Neural cell (in vitro differentiated cells): Measurements from ENCODE around the gene CRAT. TPM values are rescaled to one million over a fixed set of nuclear protein-coding genes. Genes with fewer than 3 reads are reported as not detected.

Experiments
- H2AFZ ChIP-seq: fragments of 200-600, 300-800 bp; sonication (generic), shearing (Covaris generic); 2 replicates; pipeline ENCODE4 v1.6.0; 2014; ENCODE audit warnings: low read depth, mild to moderate bottlenecking, antibody characterized with exemption, low read length, moderate library complexity
- H3F3A ChIP-seq: fragments of 200-600 bp; shearing (Covaris generic); 2 replicates; pipeline ENCODE4 v1.6.1; 2016; ENCODE audit warnings: mild to moderate bottlenecking, moderate library complexity, mixed read lengths, antibody characterized with exemption, low read length; ENCODE audit not compliant: insufficient read depth, poor library complexity, severe bottlenecking
- H3K27ac ChIP-seq: fragments of 200-600, 300-800 bp; sonication (generic), shearing (Covaris generic); 2 replicates; pipeline ENCODE4 v1.5.1; 2014; ENCODE audit warnings: mild to moderate bottlenecking, low read length, moderate library complexity
- H3K27me3 ChIP-seq: fragments of 300-800, 200-600 bp; sonication (generic), shearing (Covaris generic); 2 replicates; pipeline ENCODE4 v1.6.0; 2014; ENCODE audit warnings: mild to moderate bottlenecking, low read depth, low read length, moderate library complexity; ENCODE audit not compliant: insufficient read depth
- H3K36me3 ChIP-seq: fragments of 300-800, 200-600 bp; sonication (generic), shearing (Covaris generic); 2 replicates; pipeline ENCODE4 v1.5.1; 2014; ENCODE audit warnings: mild to moderate bottlenecking, antibody characterized with exemption, low read length, moderate library complexity; ENCODE audit not compliant: insufficient read depth
- H3K4me2 ChIP-seq: fragments of 300-800, 200-600 bp; sonication (generic), shearing (Covaris generic); 2 replicates; pipeline ENCODE4 v1.6.0; 2014; ENCODE audit warnings: mild to moderate bottlenecking, low read length
- H3K4me3 ChIP-seq: fragments of 300-800, 200-600 bp; sonication (generic), shearing (Covaris generic); 2 replicates; pipeline ENCODE4 v1.5.1; 2014; ENCODE audit warnings: mild to moderate bottlenecking, low read length, moderate library complexity
- H3K79me2 ChIP-seq: fragments of 200-600 bp; shearing (Covaris generic); replicated peaks from 2 replicates; pipeline ENCODE4 v1.6.0; 2014; ENCODE audit warnings: mild to moderate bottlenecking, low read length, moderate library complexity; ENCODE audit not compliant: insufficient read depth
- H3K9ac ChIP-seq: fragments of 300-800, 200-600 bp; sonication (generic), shearing (Covaris generic); 2 replicates; pipeline ENCODE4 v1.6.1; 2016; ENCODE audit warnings: mild to moderate bottlenecking, low read length, mixed read lengths
- H3K9me2 ChIP-seq: fragments of 200-600 bp; shearing (Covaris generic); 2 replicates; pipeline ENCODE4 v1.6.1; 2016; ENCODE audit warnings: mild to moderate bottlenecking, low read length, mixed read lengths; ENCODE audit not compliant: insufficient read depth
- H3K9me3 ChIP-seq: fragments of 200-600, 300-800 bp; sonication (generic), shearing (Covaris generic); 2 replicates; pipeline ENCODE4 v1.6.1; 2016; ENCODE audit warnings: mild to moderate bottlenecking, mixed run types, low read length, moderate library complexity, mixed read lengths
- H4K20me1 ChIP-seq: fragments of 200-600 bp; shearing (Covaris generic); 2 replicates; pipeline ENCODE4 v1.6.1; 2016; ENCODE audit warnings: mild to moderate bottlenecking, mixed run types; ENCODE audit not compliant: insufficient read depth
- CTCF ChIP-seq: fragments of 450-650 bp; IDR thresholded peaks from 2 replicates; pipeline ENCODE4 v1.5.1; 2014; ENCODE audit warnings: antibody characterized with exemption, mild to moderate bottlenecking, moderate library complexity; ENCODE audit not compliant: poor library complexity, severe bottlenecking
- EP300 ChIP-seq: fragments of 450-650 bp; conservative IDR thresholded peaks from 2 replicates; pipeline ENCODE4 v1.6.1; 2014; ENCODE audit warnings: antibody characterized with exemption, mild to moderate bottlenecking, moderate library complexity; ENCODE audit not compliant: poor library complexity, severe bottlenecking
- EZH2 ChIP-seq: fragments of 200-600, 300-800 bp; shearing (Covaris generic), sonication (generic); IDR thresholded peaks from 2 replicates; pipeline ENCODE4 v1.6.1; 2014; ENCODE audit warnings: antibody characterized with exemption, low read length, borderline replicate concordance, mild to moderate bottlenecking; ENCODE audit not compliant: insufficient read depth, poor library complexity, severe bottlenecking
- MXI1 ChIP-seq: fragments of 450-650 bp; conservative IDR thresholded peaks from 2 replicates; pipeline ENCODE4 v1.6.1; 2014; ENCODE audit warnings: antibody characterized with exemption, mild to moderate bottlenecking; ENCODE audit not compliant: poor library complexity, severe bottlenecking
- RAD21 ChIP-seq: fragments of 450-650 bp; conservative IDR thresholded peaks from 2 replicates; pipeline ENCODE4 v1.6.1; 2014; ENCODE audit warnings: antibody characterized with exemption, mild to moderate bottlenecking, moderate library complexity
- REST ChIP-seq: IDR thresholded peaks from 2 replicates; pipeline ENCODE4 v1.6.1; 2012; ENCODE audit warnings: borderline replicate concordance
- TAF1 ChIP-seq: IDR thresholded peaks from 2 replicates; pipeline ENCODE4 v1.6.1; 2012; ENCODE audit warnings: low read depth
- polyA plus RNA-seq: library from polyadenylated mRNA; depleted of rRNA; stranded (reverse); fragments of >200 nt; gene quantifications from 2 replicates; pipeline ENCODE4 v1.2.3, GENCODE V29; 2014

Gene CRAT
- polyA plus RNA-seq, 1 donor from 2014 or later, result 14.3 TPM

- no peak overlapping the region for H3K9ac ChIP-seq
- H3K9me2 ChIP-seq, result no peaks in the 10 kb centered on the region
- TF ChIP-seq REST (no peak), CTCF (no peak), TAF1 (no peak), EZH2 (no peak)
- no peaks in the 10 kb centered on the region for H3F3A ChIP-seq
- H2AFZ ChIP-seq, result no peak overlapping the region
- no peaks in the 10 kb centered on the region for H3K9me3 ChIP-seq
- H3K4me3 ChIP-seq, result no peak overlapping the region
- no peaks in the 10 kb centered on the region for H4K20me1 ChIP-seq
- no peaks in the 10 kb centered on the region for H3K79me2 ChIP-seq
- H3K36me3 ChIP-seq, result no peaks in the 10 kb centered on the region
- no peak overlapping the region for H3K27ac ChIP-seq
- no peaks in the 10 kb centered on the region for H3K27me3 ChIP-seq
- no peak overlapping the region for H3K4me2 ChIP-seq
These were observed 46.1 kb downstream of the CRAT start for GRCh38 chr9:129064499-129064908.

GRCh38 chr9:129063061-129063460 lies 47.5 kb downstream of the CRAT start:
- no peak overlapping the region for H3K4me3 ChIP-seq
- no peak for TF ChIP-seq CTCF
- no peak for TF ChIP-seq TAF1
- no peak for TF ChIP-seq MXI1
- TF ChIP-seq RAD21, result no peak
- TF ChIP-seq EP300, result no peak
- no peak for TF ChIP-seq EZH2
- H3K9me3 ChIP-seq, result no peaks in the 10 kb centered on the region

More at GRCh38 chr9:129063061-129063460, 47.5 kb downstream of the CRAT start:
- H3K9me2 ChIP-seq, result no peaks in the 10 kb centered on the region
- H4K20me1 ChIP-seq, result no peaks in the 10 kb centered on the region
- H3K36me3 ChIP-seq, result no peaks in the 10 kb centered on the region
- no peak overlapping the region for H3K9ac ChIP-seq
- H3K79me2 ChIP-seq, result no peaks in the 10 kb centered on the region
- no peak overlapping the region for H2AFZ ChIP-seq
- no peak overlapping the region for H3K27ac ChIP-seq
- H3K27me3 ChIP-seq, result no peaks in the 10 kb centered on the region
- no peak overlapping the region for H3K4me2 ChIP-seq
- H3F3A ChIP-seq, result no peaks in the 10 kb centered on the region
